OCI-M2 (cell line): ENCODE measurements around the gene APBB2.

Experiments used
- DNase-seq: peaks from one replicate; lab custom pipeline; 2025; ENCODE audit not compliant: unreplicated experiment; lab: John Stamatoyannopoulos, UW

Gene APBB2

GRCh38 chr4:41196633-41197332, 17.6 kb downstream of the APBB2 start:
- DNase-seq: no peak

- DNase-seq: no peak
Observed at GRCh38 chr4:41192136-41192535, 22.2 kb downstream of the APBB2 start.

- DNase-seq: no peak
Observed at GRCh38 chr4:41189666-41190065, 24.7 kb downstream of the APBB2 start.

- DNase-seq: no peak
Observed at GRCh38 chr4:41189076-41189475, 25.3 kb downstream of the APBB2 start.

GRCh38 chr4:41185614-41186592, 28.4 kb downstream of the APBB2 start:
- no peak for DNase-seq

GRCh38 chr4:41184009-41184408, 30.3 kb downstream of the APBB2 start:
- DNase-seq: no peak

- no peak for DNase-seq
Observed at GRCh38 chr4:41183021-41183553, 31.3 kb downstream of the APBB2 start.

GRCh38 chr4:41181037-41181436, 33.3 kb downstream of the APBB2 start:
- no peak for DNase-seq

- DNase-seq: no peak
Observed at GRCh38 chr4:41179498-41180195, 34.7 kb downstream of the APBB2 start.

GRCh38 chr4:41178372-41179370, 35.7 kb downstream of the APBB2 start:
- DNase-seq: no peak

- DNase-seq: no peak
Observed at GRCh38 chr4:41177016-41177415, 37.3 kb downstream of the APBB2 start.

GRCh38 chr4:41176340-41176739, 38.0 kb downstream of the APBB2 start:
- DNase-seq: no peak

- no peak for DNase-seq
Observed at GRCh38 chr4:41175794-41176193, 38.5 kb downstream of the APBB2 start.

GRCh38 chr4:41174444-41174843, 39.9 kb downstream of the APBB2 start:
- DNase-seq: no peak

- no peak for DNase-seq
Observed at GRCh38 chr4:41172786-41173185, 41.6 kb downstream of the APBB2 start.

- DNase-seq: no peak
Observed at GRCh38 chr4:41169256-41169800, 45.0 kb downstream of the APBB2 start.

- no peak for DNase-seq
Observed at GRCh38 chr4:41167191-41167590, 47.2 kb downstream of the APBB2 start.

- DNase-seq: no peak
Observed at GRCh38 chr4:41164405-41164804, 49.9 kb downstream of the APBB2 start.

GRCh38 chr4:41161355-41161754, 53.0 kb downstream of the APBB2 start:
- DNase-seq: no peak

- no peak for DNase-seq
Observed at GRCh38 chr4:41160856-41161255, 53.5 kb downstream of the APBB2 start.
